ENCODE measurements around the gene SLC19A1. TPM values are rescaled to one million over a fixed set of nuclear protein-coding genes. Genes with fewer than 3 reads are reported as not detected.

Gene SLC19A1
- total and polyA plus RNA-seq, 10 donors, result 7.5 to 52.8 (median 32.4) TPM

- 72 to 84% (median 79%) methylated on average over 4 to 9 of the region's 9 CpGs for WGBS, 5 donors
- Histone ChIP-seq H3K4me1 (peaks cover 0 to 30% (median 10%) of the 10 kb centered on the region in 6 donors), H3K27ac (no peak overlapping the region), H3K4me3 (peak overlapping the region in 3 of 8 donors; percentile 29 to 50 (median 42)), H3K27me3 (replicated peaks in 1 of 7) (peaks cover 0 to 37% (median 0%) of the 10 kb centered on the region in 7 donors), H3K36me3 (no peaks in the 10 kb centered on the region), H3K9me3 (peaks cover 0 to 19% (median 17%) of the 10 kb centered on the region in 8 donors)
- TF ChIP-seq POLR2AphosphoS5 (IDR thresholded peaks at IDR 0.05), result no peak
- no peak for TF ChIP-seq POLR2A (IDR thresholded peaks at IDR 0.05)
- intact Hi-C loops (cut with DNase I; ENCODE audit: low total_unique reads), result no loop called here
- DNase-seq, result no peak
Observed at GRCh38 chr21:45457832-45458172, 84.4 kb downstream of the SLC19A1 start.

GRCh38 chr21:45457161-45457831 is 84.9 kb downstream of the SLC19A1 start:
- Histone ChIP-seq H3K4me1 (peaks cover 0 to 30% (median 10%) of the 10 kb centered on the region in 6 donors), H3K9me3 (peaks cover 0 to 14% (median 12%) of the 10 kb centered on the region in 8 donors), H3K27me3 (replicated peaks in 1 of 7) (peaks cover 0 to 37% (median 0%) of the 10 kb centered on the region in 7 donors), H3K4me3 (peak overlapping the region in 3 of 8 donors; percentile 29 to 50 (median 42)), H3K36me3 (no peaks in the 10 kb centered on the region), H3K27ac (no peak overlapping the region)
- TF ChIP-seq POLR2A (IDR thresholded peaks at IDR 0.05) (no peak), POLR2AphosphoS5 (IDR thresholded peaks at IDR 0.05) (no peak), CTCF (IDR thresholded peaks at IDR 0.05 in 8 of 11, conservative IDR thresholded peaks at IDR 0.05 in 3 of 11) (no peak)
- DNase-seq, result peak; percentile 60
- WGBS, 5 donors, result 77 to 90% (median 87%) methylated on average over 19 to 25 of the region's 25 CpGs
- intact Hi-C loops (cut with DNase I; ENCODE audit: low total_unique reads), result no loop called here

- no peaks in the 10 kb centered on the region for H3K36me3 ChIP-seq
- intact Hi-C loops (cut with DNase I; ENCODE audit: low total_unique reads), result no loop called here
- H3K27ac ChIP-seq, result no peak overlapping the region
- no peak for TF ChIP-seq CTCF (IDR thresholded peaks at IDR 0.05 in 8 of 11, conservative IDR thresholded peaks at IDR 0.05 in 3 of 11)
- TF ChIP-seq POLR2A (IDR thresholded peaks at IDR 0.05), result no peak
- no peak for TF ChIP-seq POLR2AphosphoS5 (IDR thresholded peaks at IDR 0.05)
- peaks cover 0 to 30% (median 10%) of the 10 kb centered on the region in 6 donors for H3K4me1 ChIP-seq
- peak overlapping the region in 4 of 8 donors; percentile 3 to 50 (median 36) for H3K4me3 ChIP-seq
- peaks cover 0 to 37% (median 0%) of the 10 kb centered on the region in 7 donors for H3K27me3 ChIP-seq (replicated peaks in 1 of 7)
- 84 to 92% (median 88%) methylated on average over 13 to 38 of the region's 38 CpGs for WGBS, 5 donors
- peaks cover 0 to 8% (median 5%) of the 10 kb centered on the region in 8 donors for H3K9me3 ChIP-seq
- peak; percentile 54 for DNase-seq
Observed at GRCh38 chr21:45456584-45457160, 85.6 kb downstream of the SLC19A1 start.

- peaks cover 0 to 37% (median 0%) of the 10 kb centered on the region in 7 donors for H3K27me3 ChIP-seq (replicated peaks in 1 of 7)
- peak overlapping the region in 6 of 8 donors; percentile 3 to 50 (median 22) for H3K4me3 ChIP-seq
- peak overlapping the region in 5 of 8 donors; percentile 20 to 63 (median 49) for H3K27ac ChIP-seq
- peaks cover 0 to under 1% (median 0%) of the 10 kb centered on the region in 8 donors for H3K9me3 ChIP-seq
- peak; percentile 64 for DNase-seq
- H3K36me3 ChIP-seq, result no peaks in the 10 kb centered on the region
- WGBS, 5 donors, result 72 to 88% (median 83%) methylated on average over 37 to 47 of the region's 47 CpGs
- H3K4me1 ChIP-seq, result peaks cover 0 to 30% (median 10%) of the 10 kb centered on the region in 6 donors
- intact Hi-C loops (cut with DNase I; ENCODE audit: low total_unique reads), result no loop called here
- TF ChIP-seq POLR2A (IDR thresholded peaks at IDR 0.05) (no peak), CTCF (IDR thresholded peaks at IDR 0.05 in 8 of 11, conservative IDR thresholded peaks at IDR 0.05 in 3 of 11) (no peak), POLR2AphosphoS5 (IDR thresholded peaks at IDR 0.05) (no peak)
Observed at GRCh38 chr21:45455674-45456583, 86.3 kb downstream of the SLC19A1 start.
